Stimulated activated CD8-positive, alpha-beta memory T cell treated with anti-CD3 and anti-CD28 coated beads, Interleukin-4, amount 100 ng/mL, for 48 hours (primary cell): Measurements from ENCODE around the gene NXPE3.

ENCODE experiments used
- DNase-seq: peaks from one replicate; pipeline ENCODE4 v3.0.0-alpha.2; 2020

The NXPE3 gene

GRCh38 chr3:101803173-101803782 lies 24.3 kb downstream of the NXPE3 start:
- peak; percentile 54 for DNase-seq

GRCh38 chr3:101803939-101804338 lies 24.9 kb downstream of the NXPE3 start:
- DNase-seq, result no peak

GRCh38 chr3:101806491-101806890 lies 27.5 kb downstream of the NXPE3 start:
- DNase-seq, result no peak

GRCh38 chr3:101807888-101808287 lies 28.9 kb downstream of the NXPE3 start:
- no peak for DNase-seq

GRCh38 chr3:101809178-101810021 lies 30.4 kb downstream of the NXPE3 start:
- DNase-seq, result no peak

- no peak for DNase-seq
Measured at GRCh38 chr3:101810022-101810418, 31.0 kb downstream of the NXPE3 start.

GRCh38 chr3:101811875-101812274 lies 32.9 kb downstream of the NXPE3 start:
- DNase-seq, result no peak

GRCh38 chr3:101812895-101813294 lies 33.9 kb downstream of the NXPE3 start:
- no peak for DNase-seq

- no peak for DNase-seq
Measured at GRCh38 chr3:101813817-101814440, 34.9 kb downstream of the NXPE3 start.

- DNase-seq, result no peak
Measured at GRCh38 chr3:101814835-101815234, 35.8 kb downstream of the NXPE3 start.

GRCh38 chr3:101816215-101817149 lies 37.5 kb downstream of the NXPE3 start:
- DNase-seq, result no peak

GRCh38 chr3:101817992-101818391 lies 39.0 kb downstream of the NXPE3 start:
- DNase-seq, result no peak

GRCh38 chr3:101819649-101820206 lies 40.7 kb downstream of the NXPE3 start:
- no peak for DNase-seq

- DNase-seq, result no peak
Measured at GRCh38 chr3:101821503-101821902, 42.5 kb downstream of the NXPE3 start.

- no peak for DNase-seq
Measured at GRCh38 chr3:101823525-101823924, 44.5 kb downstream of the NXPE3 start.

GRCh38 chr3:101824702-101825101 lies 45.7 kb downstream of the NXPE3 start:
- DNase-seq, result no peak

- no peak for DNase-seq
Measured at GRCh38 chr3:101825904-101826445, 47.0 kb downstream of the NXPE3 start.

- DNase-seq, result peak; percentile 91
Measured at GRCh38 chr3:101827211-101828174, 48.5 kb downstream of the NXPE3 start.

- DNase-seq, result no peak
Measured at GRCh38 chr3:101828276-101828675, 49.3 kb downstream of the NXPE3 start.

- peak; percentile 70 for DNase-seq
Measured at GRCh38 chr3:101828691-101829436, 49.9 kb downstream of the NXPE3 start.
